Occipital lobe (tissue), 2 donors: ENCODE results near the gene CEP78. TPM values are rescaled to one million over a fixed set of nuclear protein-coding genes. Genes with fewer than 3 reads are reported as not detected.
"Not testable (repeated sequence)": the region's sequence is repeated elsewhere in the genome, so short reads cannot be mapped to it uniquely, and the experiment has no call there.

Experiments used
- DNase-seq: peaks from one replicate; lab custom pipeline; 2025; lab: John Stamatoyannopoulos, UW
- total RNA-seq: library from RNA; depleted of rRNA; stranded (reverse); fragments of >200 nt; gene quantifications from one replicate; pipeline ENCODE4 v1.2.3, GENCODE V29; 2014

CEP78 gene
- total RNA-seq: 62.1 TPM

- peak; percentile 85 for DNase-seq
Measured at GRCh38 chr9:78235762-78236550, at the start of gene CEP78. CEP78 (plus strand) TSS chr9:78236075; CDS start chr9:78236351, 276 bp downstream.

- no peak for DNase-seq
Measured at GRCh38 chr9:78187763-78188484, 48.0 kb upstream of the CEP78 start.

DNA sequence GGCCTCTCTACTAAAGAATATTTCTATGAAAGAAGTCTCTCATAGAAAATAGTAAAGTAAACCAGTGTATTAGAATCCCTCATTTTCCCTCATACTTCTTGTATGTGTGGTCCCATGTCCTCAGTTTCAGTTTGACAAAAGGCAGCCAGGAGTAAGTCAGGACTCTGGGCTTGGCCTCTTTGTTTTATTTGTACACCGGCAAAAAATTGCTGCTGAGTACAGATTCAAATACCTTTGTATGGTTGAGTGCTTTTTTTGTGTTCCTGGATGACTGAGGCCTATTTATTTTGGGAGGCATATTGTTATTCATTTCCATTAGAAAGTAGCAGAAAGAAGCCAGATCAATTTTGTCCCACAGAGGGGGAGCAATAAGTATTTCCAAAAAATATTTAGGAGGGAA, 47.3 kb upstream of the CEP78 start:
- DNase-seq: no peak

DNA sequence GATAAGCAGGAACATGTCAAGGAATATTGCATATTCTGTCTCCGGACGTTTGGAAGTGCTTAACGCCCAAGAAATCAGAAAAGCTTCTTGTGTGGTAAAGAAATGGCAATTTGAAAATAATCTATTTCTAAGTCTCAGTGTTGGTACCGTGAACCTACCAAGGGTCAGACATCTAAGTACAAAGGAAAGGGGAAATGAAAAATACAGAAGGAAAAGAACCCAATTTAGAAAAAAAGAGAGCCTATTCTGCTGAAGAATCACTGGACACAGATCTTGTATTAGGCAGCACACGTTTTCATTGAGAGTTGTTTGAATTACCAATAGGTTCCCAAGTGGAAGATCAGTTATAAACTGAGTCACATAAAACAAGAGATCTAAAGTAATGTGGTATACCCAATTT, 46.9 kb upstream of the CEP78 start:
- DNase-seq: no peak

DNA sequence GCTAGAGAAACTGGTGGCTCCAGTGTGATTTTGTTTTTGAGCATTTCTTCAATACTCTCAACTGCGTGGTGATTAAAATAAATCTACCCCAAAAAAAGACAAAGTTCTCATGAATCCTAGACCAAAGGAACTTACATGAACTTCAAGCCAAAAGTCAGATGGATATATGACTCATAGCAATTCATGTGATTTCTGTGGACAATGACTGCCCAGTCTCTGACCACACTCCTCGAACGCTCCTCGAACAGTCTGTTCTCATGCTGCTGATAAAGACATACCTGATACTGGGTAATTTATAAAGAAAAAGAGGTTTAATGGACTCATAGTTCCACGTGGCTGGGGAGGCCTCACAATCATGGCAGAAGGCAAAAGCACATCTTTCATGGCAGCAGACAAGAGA, 46.4 kb upstream of the CEP78 start:
- DNase-seq: no peak

DNA sequence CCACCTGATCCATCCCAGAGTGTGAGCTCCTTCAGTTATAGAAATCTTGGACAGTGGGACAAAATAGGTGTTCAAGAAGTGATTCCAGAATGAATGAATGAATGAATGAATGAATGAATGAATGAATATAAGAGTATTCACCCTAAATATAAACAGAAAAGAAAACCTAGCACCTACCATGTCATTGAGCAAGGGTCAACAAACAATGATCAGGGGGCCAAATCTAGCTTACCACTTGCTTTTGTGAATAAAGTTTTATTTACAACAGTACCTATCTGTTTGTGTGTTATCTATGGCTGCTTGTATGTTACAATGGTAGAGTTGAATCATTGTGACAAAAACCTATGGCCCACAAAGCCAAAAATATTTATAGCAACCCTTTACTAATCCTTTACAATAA, 43.9 kb upstream of the CEP78 start:
- no peak for DNase-seq

- no peak for DNase-seq
Measured at GRCh38 chr9:78196258-78196657, 39.6 kb upstream of the CEP78 start.

DNA sequence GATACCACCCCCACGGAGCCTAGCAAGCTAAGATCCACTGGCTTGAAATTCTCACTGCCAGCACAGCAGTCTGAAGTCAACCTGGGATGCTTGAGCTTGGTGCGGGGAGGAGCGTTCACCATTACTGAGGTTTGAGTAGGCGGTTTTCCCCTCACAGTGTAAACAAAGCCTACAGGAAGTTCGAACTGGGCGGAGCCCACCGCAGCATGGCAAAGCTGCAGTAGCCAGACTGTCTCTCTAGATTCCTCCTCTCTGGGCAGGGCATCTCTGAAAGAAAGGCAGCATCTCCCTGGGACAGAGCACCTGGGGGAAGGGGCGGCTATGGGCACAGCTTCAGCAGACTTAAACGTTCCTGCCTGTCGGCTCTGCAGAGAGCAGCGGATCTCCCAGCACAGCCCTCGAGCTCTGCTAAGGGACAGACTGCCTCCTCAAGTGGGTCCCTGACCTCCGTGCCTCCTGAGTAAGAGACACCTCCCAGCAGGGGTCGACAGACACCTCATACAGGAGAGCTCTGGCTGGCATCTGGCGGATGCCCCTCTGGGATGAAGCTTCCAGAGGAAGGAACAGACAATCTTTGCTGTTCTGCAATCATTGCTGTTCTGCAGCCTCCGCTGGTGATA, 34.6 kb upstream of the CEP78 start:
- DNase-seq: not testable (repeated sequence)

- DNase-seq: no peak
Measured at GRCh38 chr9:78207319-78207718, 28.6 kb upstream of the CEP78 start.

DNA sequence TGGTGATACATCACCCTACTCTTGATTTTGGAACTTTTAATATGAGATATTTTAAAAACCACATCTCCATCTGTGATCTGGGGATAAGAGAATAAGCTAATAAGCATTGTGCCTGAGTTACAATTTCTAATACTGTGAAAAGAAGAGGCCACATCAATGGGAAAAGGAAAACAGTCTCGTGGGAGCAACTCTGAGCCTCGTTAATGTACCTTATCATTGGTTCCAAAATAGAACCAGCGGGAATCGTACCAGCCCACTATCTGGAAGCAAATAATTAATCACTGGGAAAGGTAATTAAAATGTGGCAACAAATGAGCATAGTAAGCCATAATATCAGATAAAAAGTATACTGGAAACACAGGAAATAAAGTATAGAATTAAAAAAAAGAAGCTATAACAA, 28.0 kb upstream of the CEP78 start:
- DNase-seq: no peak

DNA sequence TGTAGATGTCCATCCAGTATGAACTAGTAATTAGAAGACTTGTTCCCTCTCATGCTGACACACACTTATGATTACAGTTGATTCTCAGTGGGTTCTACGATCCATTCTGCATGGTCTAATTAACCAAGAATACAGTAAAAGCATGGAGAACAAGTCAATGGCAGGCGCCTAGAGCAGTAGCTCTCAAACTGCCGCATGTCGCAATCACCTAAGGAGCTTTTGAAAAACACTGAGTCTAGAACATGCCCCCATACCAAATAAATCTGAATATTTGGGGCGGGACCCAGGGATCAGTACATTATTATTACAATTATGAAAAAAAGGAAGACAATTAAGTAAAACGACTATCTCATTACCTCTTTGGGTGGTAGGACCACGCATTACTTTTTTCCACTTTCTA, 26.7 kb upstream of the CEP78 start:
- no peak for DNase-seq

DNA sequence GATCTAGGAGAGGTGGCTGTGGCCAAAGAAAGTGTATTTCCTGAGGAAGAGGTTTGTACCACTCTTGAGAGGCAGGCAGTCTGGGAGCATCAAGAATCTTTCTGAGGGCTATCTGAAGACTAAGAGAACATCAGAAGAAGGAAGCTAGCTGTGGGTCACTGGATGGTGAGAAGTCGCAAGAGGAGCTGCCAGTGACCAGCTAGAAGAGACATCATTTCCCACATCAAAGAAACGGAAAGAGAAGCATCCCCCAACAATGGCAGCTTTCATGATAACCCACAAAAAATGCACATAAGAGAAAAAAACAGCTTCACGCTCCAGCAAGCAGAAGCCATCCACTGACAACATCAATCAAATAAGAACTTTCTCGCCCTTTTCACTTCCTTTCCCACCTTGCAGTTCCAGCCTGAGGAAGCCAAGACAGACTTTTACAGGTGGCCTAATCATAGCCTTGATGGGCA, 25.0 kb upstream of the CEP78 start:
- no peak for DNase-seq

DNA sequence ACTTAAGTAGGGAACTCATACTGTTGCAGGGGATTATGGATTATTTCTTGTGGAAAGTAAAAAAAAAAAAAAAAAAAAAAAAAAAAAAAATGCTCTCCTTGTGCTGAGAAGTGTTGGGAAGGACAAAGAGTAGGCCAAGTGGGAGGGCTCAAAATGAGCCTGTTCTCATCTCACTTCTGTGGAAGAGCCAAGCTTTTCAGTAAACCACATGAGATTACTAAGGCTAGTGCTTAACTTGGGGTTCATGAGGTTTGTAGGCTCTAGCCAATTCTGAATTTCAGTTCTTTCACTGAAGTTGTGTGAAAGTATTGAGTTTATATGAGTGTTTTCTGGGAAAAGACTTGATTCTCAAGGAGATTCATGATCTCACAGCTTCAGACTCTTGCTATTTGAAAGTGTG, 23.0 kb upstream of the CEP78 start:
- no peak for DNase-seq

- DNase-seq: no peak
Measured at GRCh38 chr9:78213712-78214111, 22.2 kb upstream of the CEP78 start.

- no peak for DNase-seq
Measured at GRCh38 chr9:78214492-78214891, 21.4 kb upstream of the CEP78 start.

DNA sequence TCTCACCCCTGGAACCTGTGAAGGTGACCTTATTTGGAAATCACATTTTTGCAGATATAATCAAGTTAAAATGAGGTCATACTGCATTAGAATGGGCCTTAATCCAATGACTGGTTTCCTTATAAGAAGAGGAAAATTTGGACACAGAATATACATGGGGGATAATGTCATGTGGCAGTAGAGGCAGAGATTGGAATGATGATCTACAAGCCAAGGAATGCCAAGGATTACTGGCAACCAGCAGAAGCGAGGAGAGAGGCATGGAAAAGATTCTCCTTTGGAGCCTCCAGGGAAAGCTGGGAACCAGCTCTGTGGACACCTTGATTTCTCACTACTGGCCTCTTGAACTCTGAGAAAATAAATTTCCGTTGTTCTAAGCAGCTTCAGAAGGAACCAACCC, 20.2 kb upstream of the CEP78 start:
- DNase-seq: no peak

DNA sequence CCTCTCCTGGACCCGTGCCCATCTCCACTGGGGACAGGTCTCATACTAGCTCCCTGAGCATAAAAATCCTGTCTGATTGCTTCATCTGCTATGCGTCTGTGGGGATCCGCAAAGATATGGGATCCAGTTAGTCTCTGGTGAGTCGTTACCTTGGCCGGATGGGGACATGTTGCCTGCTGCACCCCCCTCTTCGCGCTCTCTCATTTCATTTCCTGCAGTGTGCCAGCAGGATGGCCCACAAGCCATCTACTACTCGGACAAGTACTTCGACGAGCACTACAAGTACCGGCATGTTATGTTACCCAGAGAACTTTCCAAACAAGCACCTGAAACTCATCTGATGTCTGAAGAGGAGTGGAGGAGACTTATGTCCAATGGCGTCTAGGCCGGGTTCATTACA, 17.0 kb upstream of the CEP78 start:
- no peak for DNase-seq

DNA sequence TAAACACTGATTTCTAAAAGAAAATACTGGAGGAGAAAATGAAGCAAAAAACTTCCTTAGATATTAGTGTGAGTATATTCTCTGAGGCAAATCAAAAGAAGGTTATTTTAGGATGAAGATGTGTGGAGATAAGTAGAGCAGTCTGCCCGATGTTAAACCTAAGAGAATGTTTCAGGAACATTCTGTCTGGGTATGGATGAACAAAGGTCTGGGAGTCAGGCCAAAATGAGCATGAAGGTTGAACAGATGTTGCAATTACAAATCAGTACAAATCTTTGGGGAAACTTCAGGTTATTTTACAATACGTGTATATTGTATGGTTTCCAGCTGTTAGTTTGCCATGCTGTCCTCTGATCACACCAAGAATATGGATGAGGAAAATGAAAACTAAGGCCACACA, 14.4 kb upstream of the CEP78 start:
- DNase-seq: no peak

- DNase-seq: not testable (repeated sequence)
Measured at GRCh38 chr9:78221841-78222240, 14.0 kb upstream of the CEP78 start.

GRCh38 chr9:78230761-78231160, 5.1 kb upstream of the CEP78 start:
- DNase-seq: no peak

DNA sequence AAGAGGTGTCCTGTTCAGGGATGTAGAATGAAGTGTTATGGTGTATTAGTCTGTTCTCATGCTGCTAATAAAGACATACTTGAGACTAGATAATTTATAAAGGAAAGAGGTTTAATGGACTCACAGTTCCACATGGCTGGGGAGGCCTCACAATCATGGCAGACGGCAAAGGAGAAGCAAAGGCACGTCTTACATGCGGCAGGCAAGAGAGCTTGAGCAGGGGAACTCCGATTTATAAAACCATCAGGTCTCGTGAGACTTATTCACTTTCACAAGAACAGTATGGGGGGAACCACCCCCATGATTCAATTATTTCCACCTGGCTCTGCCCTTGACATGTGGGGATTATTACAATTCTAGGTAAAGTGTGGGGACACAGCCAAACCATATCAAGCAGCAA, 3.4 kb upstream of the CEP78 start:
- not testable (repeated sequence) for DNase-seq

DNA sequence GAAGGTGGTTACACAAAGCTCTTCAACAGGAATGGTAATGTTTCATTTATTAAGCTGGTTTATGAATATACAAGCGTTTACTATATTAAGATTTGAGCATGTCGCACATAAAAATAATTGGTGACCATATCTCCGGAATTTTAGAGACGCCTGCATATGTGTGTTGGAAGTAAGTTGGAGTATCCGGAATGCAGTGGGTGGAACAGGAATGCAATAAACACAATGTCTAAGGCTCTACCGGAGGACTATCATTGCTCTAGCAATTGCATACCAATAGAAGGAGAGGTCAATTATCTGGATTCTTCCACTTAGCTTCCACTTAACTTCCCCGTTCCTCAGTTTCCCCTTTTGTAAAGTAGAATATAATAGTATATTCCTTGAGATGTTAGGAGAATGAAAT, 1.1 kb upstream of the CEP78 start:
- no peak for DNase-seq
